ENCODE data around the gene ERN1. TPM values are rescaled to one million over a fixed set of nuclear protein-coding genes. Genes with fewer than 3 reads are reported as not detected.

ERN1 gene
- total and polyA plus RNA-seq, 2 of the 13 experiments (the other 11 are each of a cell fraction or from before 2014, with no cell fraction given): 6.0 to 12.7 TPM

- Histone ChIP-seq H3K4me1 (ENCODE audit: insufficient read depth, low read length) (peaks cover 6% of the 10 kb centered on the region), H3K27me3 (ENCODE audit: control insufficient read depth in 1 of 2, insufficient read depth in 2 of 2, low read length in 2 of 2) (no peaks in the 10 kb centered on the region), H3K4me3 (replicated peaks in 1 of 3; ENCODE audit: insufficient read depth in 1 of 3, low read depth in 2 of 3, low read length in 3 of 3) (no peak overlapping the region), H3K9me3 (ENCODE audit: low read length) (no peaks in the 10 kb centered on the region), H2AFZ (ENCODE audit: low read length) (no peak overlapping the region), H3K4me2 (ENCODE audit: low read depth, low read length) (no peak overlapping the region), H4K20me1 (ENCODE audit: insufficient read depth, low read length) (no peaks in the 10 kb centered on the region), H3K79me2 (ENCODE audit: insufficient read depth, low read length) (no peaks in the 10 kb centered on the region), H3K9ac (ENCODE audit: insufficient read depth, low read depth, low read length) (no peak overlapping the region), H3K36me3 (replicated peaks in 1 of 2; ENCODE audit: control insufficient read depth in 1 of 2, insufficient read depth in 2 of 2, low read length in 2 of 2) (peaks cover 39 to 85% of the 10 kb centered on the region in 2 experiments), H3K27ac (ENCODE audit: extremely low read length, insufficient read depth, low read length) (no peak overlapping the region)
- no peak for ATAC-seq
- 94% methylated on average over 10 of the region's 10 CpGs for WGBS (ENCODE audit: low lambda C conversion rate)
- CTCF ChIA-PET (ENCODE audit: low intra/inter-chr PET ratio, low total read pairs): no interaction called here
- DNase-seq (ENCODE audit: low spot score): no peak
- no peak for TF ChIP-seq SRSF4 (IDR thresholded peaks at IDR 0.05; ENCODE audit: low read depth, low read length, poor library complexity, severe bottlenecking)
- no peak for TF ChIP-seq KDM5A (IDR thresholded peaks at IDR 0.05; ENCODE audit: borderline replicate concordance, low read length)
- no peak for TF ChIP-seq ZNF646 (CRISPR knock-in tag; IDR thresholded peaks at IDR 0.05)
- no peak for TF ChIP-seq MIER2 (CRISPR knock-in tag; IDR thresholded peaks at IDR 0.05)
- TF ChIP-seq U2AF2 (IDR thresholded peaks at IDR 0.05; ENCODE audit: low read depth, low read length): no peak
- intact Hi-C loops (cut with micrococcal nuclease; ENCODE audit: unreplicated experiment): no loop called here
- in situ Hi-C loops (cut with HindIII; ENCODE audit: extremely low pct_ligation_motif_present, low pct_unique_long_range_greater_than_20kb): no loop called here
- POLR2A ChIA-PET: no interaction called here
- BruUV-seq (replicated peaks): no TSS peak
- no peak for FAIRE-seq
Observed at GRCh38 chr17:64053101-64053500, 76.8 kb downstream of the ERN1 start.

All from HepG2 (cell line).